GM10847 (cell line): ENCODE results near the gene FAH.

Experiments used
- POLR2A ChIP-seq: IDR thresholded peaks from 2 replicates; pipeline ENCODE4 v1.6.1; 2011; ENCODE audit not compliant: insufficient read length; ENCODE audit errors: extremely low read depth

Gene FAH

GRCh38 chr15:80152896-80153876, at the start of gene FAH:
FAH (plus strand) TSS chr15:80152999; CDS start chr15:80153055, 56 bp downstream.
- TF ChIP-seq POLR2A = peak; percentile 12

GRCh38 chr15:80105193-80105592, 47.6 kb upstream of the FAH start:
- TF ChIP-seq POLR2A = no peak

DNA sequence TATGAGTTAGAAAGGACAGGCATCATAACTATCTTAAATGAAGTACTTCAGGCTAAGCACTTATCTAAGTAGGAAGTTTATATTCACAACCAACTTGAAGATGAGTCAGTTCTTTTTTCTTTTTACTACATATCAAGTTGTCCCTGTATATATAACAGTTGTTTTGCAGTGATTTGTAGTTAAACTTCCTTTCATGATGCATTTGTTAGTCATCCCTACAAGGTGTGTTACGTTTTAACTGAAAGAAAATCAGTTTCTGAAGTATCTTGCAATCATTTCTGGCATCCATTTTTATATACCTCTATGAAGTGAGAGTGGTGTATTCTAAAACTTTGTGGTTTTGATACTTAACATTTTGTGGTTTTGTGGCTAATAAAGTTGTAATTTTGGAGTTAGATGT, 47.2 kb upstream of the FAH start:
- no peak for TF ChIP-seq POLR2A

DNA sequence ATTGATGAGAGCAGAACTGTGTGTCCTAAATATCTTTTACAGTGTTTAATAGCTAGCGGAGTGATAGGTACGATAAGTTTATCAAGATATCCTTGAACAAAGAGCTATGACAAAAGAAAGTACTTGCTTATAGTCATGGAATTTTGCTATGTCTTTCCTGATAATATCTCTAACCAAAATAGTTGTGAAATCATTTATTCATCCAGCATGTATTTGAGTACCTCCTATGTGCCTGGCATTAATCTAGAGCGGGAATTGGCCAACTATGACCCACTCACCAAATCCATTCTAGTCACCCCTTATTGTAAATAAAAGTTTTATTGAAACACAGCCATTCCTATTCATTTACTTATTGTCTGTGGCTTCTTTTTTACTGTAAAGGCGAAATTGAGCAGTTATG, 46.7 kb upstream of the FAH start:
- no peak for TF ChIP-seq POLR2A

DNA sequence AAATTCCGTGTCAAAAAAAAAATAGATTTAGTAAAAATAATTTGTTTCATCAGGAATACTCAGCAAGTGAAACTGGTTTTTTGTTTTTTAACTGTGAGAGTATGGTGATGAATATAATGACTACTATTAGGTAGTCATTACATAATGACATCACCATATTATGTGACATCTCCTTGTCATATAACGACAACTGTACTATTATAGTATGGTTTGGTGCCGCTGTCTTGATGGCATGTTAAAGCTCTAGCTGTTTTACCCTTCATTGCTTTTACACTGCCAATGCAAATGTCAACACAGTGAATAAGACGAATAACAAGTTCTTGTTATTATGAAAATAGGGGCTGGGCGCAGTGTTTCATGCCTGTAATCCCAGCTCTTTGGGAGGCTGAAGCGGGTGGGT, 45.6 kb upstream of the FAH start:
- no peak for TF ChIP-seq POLR2A

- TF ChIP-seq POLR2A = no peak
These were observed 45.0 kb upstream of the FAH start for GRCh38 chr15:80107774-80108173.

DNA sequence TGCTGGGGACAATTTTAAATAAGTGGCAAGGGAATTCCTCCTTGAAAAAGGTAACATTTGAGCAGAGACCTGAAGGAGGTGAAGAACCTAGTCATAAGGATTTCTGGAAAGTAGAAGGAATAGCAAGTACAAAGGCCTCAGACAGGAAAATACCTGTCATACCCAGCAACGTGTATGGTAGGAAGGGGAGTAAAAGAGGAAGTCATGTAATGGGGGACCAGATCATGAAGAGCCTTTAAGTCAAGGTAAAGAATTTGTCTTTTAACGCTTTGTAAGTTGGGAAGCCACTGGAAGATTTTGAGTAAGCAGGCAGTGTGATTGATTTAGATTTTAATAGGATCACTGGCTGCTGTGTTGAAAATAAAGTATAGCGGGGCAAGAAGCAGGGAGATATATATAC, 43.4 kb upstream of the FAH start:
- TF ChIP-seq POLR2A = no peak

DNA sequence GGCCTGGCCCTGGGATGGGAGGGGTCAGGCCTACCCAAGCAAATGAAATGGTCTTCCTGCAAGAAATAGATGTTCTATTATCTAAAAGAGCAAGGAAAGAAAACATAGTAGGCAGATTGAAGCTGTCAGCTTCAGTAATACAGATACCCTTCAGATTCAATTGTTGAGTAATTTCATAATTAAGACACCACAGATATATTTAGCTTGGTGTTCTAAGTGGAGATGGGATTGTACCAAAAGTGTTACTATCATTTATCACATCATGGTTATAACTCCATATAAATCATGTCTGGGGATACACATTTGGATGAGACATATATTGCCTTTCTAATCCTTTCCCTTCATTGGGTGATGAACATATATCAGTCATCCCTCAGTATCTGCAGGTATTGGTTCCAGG, 41.9 kb upstream of the FAH start:
- TF ChIP-seq POLR2A = no peak

DNA sequence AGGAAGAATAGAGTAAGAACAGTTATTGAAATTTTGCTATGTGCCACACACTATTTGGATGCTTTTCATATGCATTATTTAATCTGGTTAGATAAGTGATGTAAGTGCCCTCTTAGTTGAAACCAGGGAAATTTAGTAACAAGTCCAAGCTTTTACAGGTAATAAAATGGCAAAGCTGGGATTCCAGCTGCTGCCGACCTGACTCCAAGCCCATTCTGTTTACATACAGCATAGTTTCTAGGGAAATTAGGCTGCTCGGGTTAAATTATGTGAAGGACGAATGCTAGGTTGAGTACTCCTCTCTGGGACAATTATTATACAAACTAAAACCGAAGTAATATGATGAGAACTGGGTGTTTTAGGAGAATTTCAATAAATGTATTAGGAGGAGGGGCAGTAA, 38.7 kb upstream of the FAH start:
- TF ChIP-seq POLR2A = no peak

DNA sequence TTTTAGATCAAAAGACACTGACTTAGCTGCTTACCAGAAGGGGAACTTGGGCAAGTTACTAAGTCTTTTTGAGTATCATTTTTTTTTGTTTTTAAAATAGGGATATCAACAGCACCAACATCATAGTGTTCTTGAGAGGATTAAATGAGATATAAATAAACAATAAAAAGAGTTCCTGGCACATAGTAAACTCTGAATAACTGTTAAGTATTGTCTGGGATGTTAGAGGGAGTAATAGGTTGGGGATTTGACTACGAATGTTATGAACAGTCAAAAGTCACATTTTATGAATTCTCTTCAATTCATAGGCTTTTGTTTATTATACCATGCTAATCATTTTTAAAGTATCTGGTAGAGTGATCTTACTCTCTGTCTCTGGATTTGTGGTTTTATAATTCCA, 37.8 kb upstream of the FAH start:
- no peak for TF ChIP-seq POLR2A

DNA sequence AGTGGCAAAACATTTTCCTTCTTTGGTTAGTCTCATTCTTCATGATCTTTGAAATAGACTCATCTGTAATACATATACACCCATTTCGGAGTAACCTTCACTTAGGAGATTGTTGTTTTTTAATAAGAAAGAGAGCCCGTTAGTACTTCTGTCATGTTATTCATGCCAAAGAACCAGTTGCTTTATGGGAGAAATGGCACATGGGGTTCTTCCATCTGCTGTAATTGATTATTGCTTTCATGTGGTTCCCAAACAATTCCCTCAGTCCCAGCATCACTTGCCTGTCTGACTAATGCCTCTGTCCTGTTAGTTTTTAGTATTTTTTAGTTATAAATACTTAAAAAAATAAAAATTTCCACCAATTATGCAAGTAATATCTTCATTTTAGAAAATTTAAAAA, 33.8 kb upstream of the FAH start:
- no peak for TF ChIP-seq POLR2A

GRCh38 chr15:80120636-80121035, 32.2 kb upstream of the FAH start:
- no peak for TF ChIP-seq POLR2A

DNA sequence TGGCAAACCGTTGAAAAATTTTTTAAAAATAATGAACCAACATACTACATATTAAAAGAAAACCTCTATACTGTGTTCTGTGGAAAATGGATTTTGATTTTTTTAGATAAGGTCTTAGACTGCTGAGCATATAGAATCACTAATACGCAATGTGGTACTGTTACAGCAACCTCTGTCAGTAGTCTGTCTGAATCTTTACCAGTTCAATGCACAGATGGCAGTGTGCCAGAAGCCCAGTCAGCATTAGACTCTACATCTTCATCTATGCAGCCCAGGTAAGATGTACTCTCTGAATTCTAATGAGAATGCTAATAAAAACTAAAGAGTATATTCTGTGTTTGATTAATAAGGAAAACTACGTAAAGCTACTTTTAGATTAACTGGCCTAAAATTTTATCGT, 31.3 kb upstream of the FAH start:
- no peak for TF ChIP-seq POLR2A

- no peak for TF ChIP-seq POLR2A
These were observed 29.8 kb upstream of the FAH start for GRCh38 chr15:80123034-80123433.

- no peak for TF ChIP-seq POLR2A
These were observed 24.9 kb upstream of the FAH start for GRCh38 chr15:80127911-80128310.

- TF ChIP-seq POLR2A = no peak
These were observed 20.4 kb upstream of the FAH start for GRCh38 chr15:80132382-80132781.

GRCh38 chr15:80136854-80137253, 15.9 kb upstream of the FAH start:
- no peak for TF ChIP-seq POLR2A
